Testis (tissue), 5 donors: ENCODE data around the gene SEC22C. TPM values are rescaled to one million over a fixed set of nuclear protein-coding genes. Genes with fewer than 3 reads are reported as not detected.
A peak's percentile ranks its signal among the peaks of the same experiment; 100 is the strongest.

Experiments used
- DNase-seq: peaks from one replicate; pipeline ENCODE4 v3.0.0-alpha.2; 2019
- H3K27ac ChIP-seq, 2 donors: fragments of 200-600 bp; sonication (generic); one replicate each; pipeline ENCODE4 v1.5.1; 2019
- H3K27me3 ChIP-seq: fragments of 200-600 bp; sonication (generic); one replicate; pipeline ENCODE4 v1.5.1; 2019
- H3K36me3 ChIP-seq: fragments of 200-600 bp; sonication (generic); one replicate; pipeline ENCODE4 v1.5.1; 2017; ENCODE audit warnings: low read depth; ENCODE audit errors: missing control alignments
- H3K4me1 ChIP-seq: fragments of 200-600 bp; sonication (generic); one replicate; pipeline ENCODE4 v1.5.1; 2019
- H3K4me3 ChIP-seq, 2 donors: fragments of 200-600 bp; sonication (generic); one replicate each; pipeline ENCODE4 v1.5.1; 2017 to 2019
- H3K9me3 ChIP-seq: fragments of 200-600 bp; sonication (generic); one replicate; pipeline ENCODE4 v1.5.1; 2017
- POLR2A ChIP-seq: fragments of 450-650 bp; IDR thresholded peaks from one replicate; pipeline ENCODE4 v1.6.1; 2017; ENCODE audit warnings: antibody characterized with exemption, mild to moderate bottlenecking, moderate library complexity
- WGBS, 2 donors: methylation state at CpG; one replicate each; pipeline ENCODE4 v1.1.5; 2018; 5-methylcytosine and 5-hydroxymethylcytosine counted together
- intact Hi-C: fragments of 100-400 bp; cut with DNase I; formaldehyde crosslinking; loops from one replicate; pipeline ENCODE4 v1.15.1; 2023; ENCODE audit warnings: low total_unique reads
- long read RNA-seq, 2 donors: transcript quantifications; one replicate each; lab custom pipeline, GENCODE V29; 2026
- polyA plus RNA-seq: library from polyadenylated mRNA; stranded (reverse); fragments of 350-450 nt; fragmentation: Illumina TruSeq; extraction: RNeasy Lipid Tissue Mini Kit (QIAGEN cat#74804); gene quantifications from one replicate; pipeline ENCODE4 v1.2.3, GENCODE V29; 2014; ENCODE audit warnings: low read depth, low replicate concordance; ENCODE audit not compliant: insufficient read depth
- total RNA-seq, 2 donors: library from RNA; depleted of rRNA; stranded (reverse); fragments of >200 nt; gene quantifications; one replicate each; pipeline ENCODE4 v1.2.3, GENCODE V29; 2016
- TF ChIP-seq, protein P1 (sequence below), 3 experiments: fragments of 450-650 bp in 2 of 3; fragments of 200-600 bp in 1 of 3; sonication (generic) in 1 of 3; IDR thresholded peaks; one replicate each; pipeline ENCODE4 v1.5.1; 2016 to 2019; ENCODE audit warnings: antibody characterized with exemption in 3 of 3, mild to moderate bottlenecking in 2 of 3, moderate library complexity in 1 of 3

Gene SEC22C, protein sequence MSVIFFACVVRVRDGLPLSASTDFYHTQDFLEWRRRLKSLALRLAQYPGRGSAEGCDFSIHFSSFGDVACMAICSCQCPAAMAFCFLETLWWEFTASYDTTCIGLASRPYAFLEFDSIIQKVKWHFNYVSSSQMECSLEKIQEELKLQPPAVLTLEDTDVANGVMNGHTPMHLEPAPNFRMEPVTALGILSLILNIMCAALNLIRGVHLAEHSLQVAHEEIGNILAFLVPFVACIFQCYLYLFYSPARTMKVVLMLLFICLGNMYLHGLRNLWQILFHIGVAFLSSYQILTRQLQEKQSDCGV
- total RNA-seq (10 to 100 TPM; 61.0 to 66.0 TPM), polyA plus RNA-seq (86.3 TPM)
- long read RNA-seq, donor 1, transcript SEC22C-202 (7 exons, 1,608 nt), result major isoform, 8 of 49 reads
- long read RNA-seq, donor 1, partial matches to known transcripts, result 0 of 49 reads
- long read RNA-seq, donor 1, other reads (novel, unspliced or antisense), result 37 of 49 reads
- long read RNA-seq, donor 2, partial matches to known transcripts, result 50 of 75 reads
- long read RNA-seq, donor 2, other reads (novel, unspliced or antisense), result 18 of 75 reads

DNA sequence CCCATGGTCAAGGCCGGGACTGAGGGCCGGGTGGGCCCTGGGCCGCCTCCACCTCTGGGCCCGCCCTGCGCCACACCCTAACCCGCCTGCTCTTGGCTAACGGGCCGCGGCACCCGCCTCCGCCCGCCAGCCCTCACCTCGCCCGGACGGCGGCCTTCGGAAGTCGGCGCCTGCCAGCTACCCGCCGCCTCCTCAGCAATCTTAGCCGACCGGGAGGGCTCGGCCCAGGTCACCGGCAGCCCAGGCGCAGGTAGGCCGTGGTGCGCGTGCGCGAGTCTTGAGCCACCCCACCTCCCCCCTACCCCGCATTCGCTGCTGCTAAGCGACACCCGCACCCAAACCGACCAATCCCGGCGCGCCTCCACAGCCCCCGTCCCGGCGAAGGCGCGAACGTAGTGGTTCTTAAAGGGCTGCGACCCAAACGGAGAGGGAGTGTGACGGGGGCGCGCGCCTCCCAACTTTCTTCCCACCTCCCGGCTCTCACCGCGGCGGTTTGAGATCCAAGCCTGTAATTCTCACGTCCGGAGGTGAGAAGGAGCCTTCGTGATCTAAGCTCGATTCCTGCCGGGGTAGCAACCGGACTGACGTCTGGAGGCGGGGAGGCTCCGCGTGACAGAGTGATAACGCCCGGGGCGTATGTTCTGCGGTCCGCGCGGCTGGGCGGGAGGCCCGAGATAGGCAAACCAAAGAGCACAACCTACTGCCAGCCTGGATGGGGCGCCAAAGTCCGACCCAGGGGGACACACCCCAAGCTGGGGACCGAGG is at the start of gene SEC22C:
TSS of gene SEC22C (minus strand) at position 259 of the 765 bp plus-strand sequence. CDS start 12,921 bp downstream, outside the sequence.
- peak; percentile 5 for TF ChIP-seq POLR2A
- TF ChIP-seq, protein P1, sequence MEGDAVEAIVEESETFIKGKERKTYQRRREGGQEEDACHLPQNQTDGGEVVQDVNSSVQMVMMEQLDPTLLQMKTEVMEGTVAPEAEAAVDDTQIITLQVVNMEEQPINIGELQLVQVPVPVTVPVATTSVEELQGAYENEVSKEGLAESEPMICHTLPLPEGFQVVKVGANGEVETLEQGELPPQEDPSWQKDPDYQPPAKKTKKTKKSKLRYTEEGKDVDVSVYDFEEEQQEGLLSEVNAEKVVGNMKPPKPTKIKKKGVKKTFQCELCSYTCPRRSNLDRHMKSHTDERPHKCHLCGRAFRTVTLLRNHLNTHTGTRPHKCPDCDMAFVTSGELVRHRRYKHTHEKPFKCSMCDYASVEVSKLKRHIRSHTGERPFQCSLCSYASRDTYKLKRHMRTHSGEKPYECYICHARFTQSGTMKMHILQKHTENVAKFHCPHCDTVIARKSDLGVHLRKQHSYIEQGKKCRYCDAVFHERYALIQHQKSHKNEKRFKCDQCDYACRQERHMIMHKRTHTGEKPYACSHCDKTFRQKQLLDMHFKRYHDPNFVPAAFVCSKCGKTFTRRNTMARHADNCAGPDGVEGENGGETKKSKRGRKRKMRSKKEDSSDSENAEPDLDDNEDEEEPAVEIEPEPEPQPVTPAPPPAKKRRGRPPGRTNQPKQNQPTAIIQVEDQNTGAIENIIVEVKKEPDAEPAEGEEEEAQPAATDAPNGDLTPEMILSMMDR (IDR thresholded peaks at IDR 0.05), result peak in 2 of 3 experiments; percentile 6 to 14
- no peaks in the 10 kb centered on the region for H3K9me3 ChIP-seq
- H3K4me1 ChIP-seq, result peaks cover 17% of the 10 kb centered on the region
- no peaks in the 10 kb centered on the region for H3K36me3 ChIP-seq
- WGBS, 2 donors, result 0% methylated on average over 41 to 77 of the region's 77 CpGs
- peak within 1 kb of the TSS; percentile 84 to 93 for H3K4me3 ChIP-seq
- DNase-seq, result peak; percentile 97
- H3K27me3 ChIP-seq, result no peaks in the 10 kb centered on the region
- H3K27ac ChIP-seq, result peak within 1 kb of the TSS; percentile 86 to 93
- intact Hi-C loops, result no loop called here

DNA sequence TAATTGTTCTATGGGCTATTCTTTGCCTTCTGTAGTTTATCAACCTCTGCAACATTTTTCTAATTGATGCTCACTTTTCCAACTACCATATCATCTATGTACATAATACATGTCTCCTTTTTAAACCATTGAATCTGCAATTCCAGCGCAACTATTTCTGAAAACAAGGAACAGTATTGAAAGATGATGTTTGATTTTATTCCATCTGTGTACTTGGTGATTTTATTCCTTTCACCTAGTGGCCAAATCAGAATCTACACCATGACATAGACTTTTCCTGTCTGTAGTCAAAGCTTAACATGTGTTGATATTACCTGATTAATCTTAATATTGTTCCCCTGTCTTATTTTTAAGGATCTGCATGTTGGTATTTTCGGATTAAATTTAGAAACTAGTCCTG is 31.7 kb upstream of the SEC22C start:
- H3K36me3 ChIP-seq, result no peaks in the 10 kb centered on the region
- H3K27ac ChIP-seq, result no peak overlapping the region
- no peaks in the 10 kb centered on the region for H3K9me3 ChIP-seq
- intact Hi-C loops, result no loop called here
- TF ChIP-seq, protein P1 (IDR thresholded peaks at IDR 0.05), result peak in 2 of 3 experiments; percentile 28 to 57
- TF ChIP-seq POLR2A, result no peak
- H3K27me3 ChIP-seq, result no peaks in the 10 kb centered on the region
- WGBS, 2 donors, result 88 to 91% methylated on average over 2 of the region's 2 CpGs
- peaks cover 8% of the 10 kb centered on the region for H3K4me1 ChIP-seq
- no peak overlapping the region for H3K4me3 ChIP-seq
- DNase-seq, result no peak

DNA sequence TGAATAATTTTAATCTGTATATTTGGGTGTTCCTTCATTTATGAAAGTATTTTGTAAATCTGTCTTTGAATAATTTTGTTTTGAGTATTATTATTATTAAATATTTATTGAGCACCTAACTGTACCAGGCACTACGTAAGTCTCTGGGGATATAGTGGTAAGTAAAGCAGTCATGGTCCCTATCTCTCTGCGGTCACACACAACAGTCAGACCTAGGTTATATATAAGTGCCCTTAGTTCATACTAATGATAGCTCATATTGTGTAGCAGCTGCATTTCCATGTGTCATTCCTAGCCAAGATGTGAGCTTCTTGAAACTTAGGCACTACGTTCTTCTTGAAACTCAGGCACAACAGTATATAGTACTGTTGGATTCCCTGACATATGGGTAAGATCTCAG is 31.2 kb upstream of the SEC22C start:
- Histone ChIP-seq H3K36me3 (no peaks in the 10 kb centered on the region), H3K27ac (no peak overlapping the region), H3K4me3 (no peak overlapping the region), H3K4me1 (peaks cover 11% of the 10 kb centered on the region), H3K9me3 (no peaks in the 10 kb centered on the region), H3K27me3 (no peaks in the 10 kb centered on the region)
- 90 to 91% methylated on average over 3 of the region's 3 CpGs for WGBS, 2 donors
- DNase-seq, result no peak
- TF ChIP-seq POLR2A, result no peak
- TF ChIP-seq, protein P1 (IDR thresholded peaks at IDR 0.05), result no peak
- intact Hi-C loops, result no loop called here

DNA sequence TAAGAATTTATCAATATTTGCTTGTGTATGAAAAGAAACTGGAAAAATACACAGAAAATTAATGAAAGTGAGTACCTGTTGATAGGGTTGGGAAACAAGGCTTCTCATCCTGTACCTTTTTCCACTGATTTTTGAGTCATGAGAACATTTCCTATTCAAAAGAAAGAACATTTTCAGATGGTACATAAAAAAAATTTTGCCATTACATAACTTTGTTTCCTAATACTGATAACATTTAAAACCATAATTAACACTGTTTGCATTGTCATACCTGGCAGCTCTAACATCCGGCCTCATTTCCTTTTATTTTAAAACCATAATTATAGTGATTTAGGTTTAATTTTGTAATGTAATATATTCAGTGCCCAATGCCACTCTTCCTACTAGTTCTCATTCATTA is 30.4 kb upstream of the SEC22C start:
- H3K27ac ChIP-seq, result peak overlapping the region in 1 of 2 donors; percentile 43
- H3K9me3 ChIP-seq, result no peaks in the 10 kb centered on the region
- H3K27me3 ChIP-seq, result no peaks in the 10 kb centered on the region
- 64% methylated on average over 1 of the region's 1 CpG for whole genome bisulfite sequencing, 2 donors
- no peak overlapping the region for H3K4me3 ChIP-seq
- TF ChIP-seq, protein P1 (IDR thresholded peaks at IDR 0.05), result no peak
- no peak for TF ChIP-seq POLR2A
- no peak for DNase-seq
- peaks cover 11% of the 10 kb centered on the region for H3K4me1 ChIP-seq
- no peaks in the 10 kb centered on the region for H3K36me3 ChIP-seq
- intact Hi-C loops, result no loop called here
